Liver (tissue), 9 donors: ENCODE results near the gene CLCA1. TPM values are rescaled to one million over a fixed set of nuclear protein-coding genes. Genes with fewer than 3 reads are reported as not detected.

ENCODE experiments used
- DNase-seq: peaks from one replicate; pipeline ENCODE4 v3.0.0-alpha.2; 2017; ENCODE audit warnings: low spot score
- H3K27ac ChIP-seq, 2 donors: one replicate each; pipeline ENCODE4 v1.7.0; 2013; ENCODE audit warnings: inconsistent platforms in 2 of 2, low read length in 2 of 2, control low read depth in 1 of 2, low read depth in 1 of 2, mild to moderate bottlenecking in 1 of 2
- H3K27me3 ChIP-seq, 4 donors: one replicate each; pipeline versions ENCODE4 v1.6.1 to v1.7.0; 2013; ENCODE audit warnings: low read length in 3 of 4, inconsistent platforms in 1 of 4, mild to moderate bottlenecking in 1 of 4, moderate library complexity in 1 of 4; ENCODE audit not compliant: control insufficient read depth in 4 of 4, insufficient read depth in 4 of 4
- H3K36me3 ChIP-seq, 4 donors: one replicate each; pipeline versions ENCODE4 v1.6.1 to v1.7.0; 2013; ENCODE audit warnings: low read length in 3 of 4, mild to moderate bottlenecking in 3 of 4, low read depth in 1 of 4, moderate library complexity in 1 of 4; ENCODE audit not compliant: control insufficient read depth in 4 of 4, insufficient read depth in 3 of 4
- H3K4me1 ChIP-seq, 4 donors: one replicate each; pipeline versions ENCODE4 v1.6.1 to v1.7.0; 2013; ENCODE audit warnings: low read length in 3 of 4, mild to moderate bottlenecking in 3 of 4, moderate library complexity in 1 of 4; ENCODE audit not compliant: control insufficient read depth in 4 of 4, insufficient read depth in 4 of 4
- H3K4me3 ChIP-seq, 3 donors: one replicate each; pipeline versions ENCODE4 v1.6.1 to v1.7.0; 2013; ENCODE audit warnings: low read length in 3 of 3, control low read depth in 1 of 3, low read depth in 1 of 3, mild to moderate bottlenecking in 1 of 3
- H3K9ac ChIP-seq, 2 donors: one replicate each; pipeline ENCODE4 v1.7.0; 2013; ENCODE audit warnings: low read length in 2 of 2, mild to moderate bottlenecking in 2 of 2, moderate library complexity in 2 of 2, control low read depth in 1 of 2, low read depth in 1 of 2
- H3K9me3 ChIP-seq, 4 donors: one replicate each; pipeline versions ENCODE4 v1.6.1 to v1.7.0; 2013; ENCODE audit warnings: low read length in 3 of 4; ENCODE audit not compliant: control insufficient read depth in 4 of 4
- ATF3 ChIP-seq: IDR thresholded peaks from 2 replicates; pipeline ENCODE4 v1.6.1; 2016; ENCODE audit warnings: antibody characterized with exemption
- CTCF ChIP-seq: fragments of 150-350 bp; IDR thresholded peaks from 2 replicates; pipeline ENCODE4 v1.5.1; 2017; ENCODE audit warnings: improper control_type of control experiment, low read depth, low read length; ENCODE audit not compliant: missing input control
- EGR1 ChIP-seq, 2 donors: IDR thresholded peaks; 2 replicates each; pipeline ENCODE4 v1.6.1; 2016 to 2018; ENCODE audit warnings: antibody characterized with exemption in 2 of 2, low read depth in 2 of 2
- FOXA1 ChIP-seq: IDR thresholded peaks from 2 replicates; pipeline ENCODE4 v1.6.1; 2016; ENCODE audit warnings: antibody characterized with exemption
- FOXA2 ChIP-seq: IDR thresholded peaks from 2 replicates; pipeline ENCODE4 v1.6.1; 2016; ENCODE audit warnings: antibody characterized with exemption
- GABPA ChIP-seq, 2 donors: IDR thresholded peaks in 1 of 2; conservative IDR thresholded peaks in 1 of 2; 2 replicates each; pipeline ENCODE4 v1.6.1; 2016; ENCODE audit warnings: antibody characterized with exemption in 2 of 2, mild to moderate bottlenecking in 1 of 2, moderate library complexity in 1 of 2
- HNF4A ChIP-seq, 2 donors: conservative IDR thresholded peaks; 2 replicates each; pipeline ENCODE4 v1.6.1; 2016; ENCODE audit warnings: antibody characterized with exemption in 2 of 2, mild to moderate bottlenecking in 2 of 2
- HNF4G ChIP-seq: IDR thresholded peaks from 2 replicates; pipeline ENCODE4 v1.6.1; 2016; ENCODE audit warnings: antibody characterized with exemption
- JUND ChIP-seq, 2 donors: IDR thresholded peaks; 2 replicates each; pipeline ENCODE4 v1.6.1; 2016; ENCODE audit warnings: antibody characterized with exemption in 2 of 2
- NR2F2 ChIP-seq: IDR thresholded peaks from 2 replicates; pipeline ENCODE4 v1.6.1; 2016; ENCODE audit warnings: antibody characterized with exemption
- RAD21 ChIP-seq, 2 donors: IDR thresholded peaks; 2 replicates each; pipeline ENCODE4 v1.6.1; 2016; ENCODE audit warnings: antibody characterized with exemption in 2 of 2, mild to moderate bottlenecking in 2 of 2
- REST ChIP-seq: IDR thresholded peaks from 2 replicates; pipeline ENCODE4 v1.6.1; 2016; ENCODE audit warnings: antibody characterized with exemption, mild to moderate bottlenecking
- RXRA ChIP-seq, 2 donors: IDR thresholded peaks; 2 replicates each; pipeline ENCODE4 v1.6.1; 2017 to 2018; ENCODE audit warnings: antibody characterized with exemption in 2 of 2, mild to moderate bottlenecking in 1 of 2
- SP1 ChIP-seq: IDR thresholded peaks from 2 replicates; pipeline ENCODE4 v1.6.1; 2018; ENCODE audit warnings: antibody characterized with exemption, mild to moderate bottlenecking
- TAF1 ChIP-seq: conservative IDR thresholded peaks from 2 replicates; pipeline ENCODE4 v1.6.1; 2016; ENCODE audit warnings: antibody characterized with exemption, mild to moderate bottlenecking
- YY1 ChIP-seq: IDR thresholded peaks from 2 replicates; pipeline ENCODE4 v1.6.1; 2016; ENCODE audit warnings: antibody characterized with exemption, mild to moderate bottlenecking
- ZBTB33 ChIP-seq: IDR thresholded peaks from 2 replicates; pipeline ENCODE4 v1.6.1; 2016; ENCODE audit warnings: antibody characterized with exemption
- WGBS: extraction: QIAGEN DNeasy Blood & Tissue Kit; methylation state at CpG from one replicate; pipeline ENCODE4 v1.1.7; 2013; 5-methylcytosine and 5-hydroxymethylcytosine counted together
- polyA plus RNA-seq, 2 donors: library from polyadenylated mRNA; stranded (reverse) in 1 of 2; unstranded in 1 of 2; fragments of 200-250 nt in 1 of 2; fragments of >200 nt in 1 of 2; fragmentation: Nextera tagmentation in 1 of 2; extraction: Ambion mirVana in 1 of 2; gene quantifications; one replicate each; pipeline versions ENCODE4 v1.2.1 to v1.2.3, GENCODE V29; 2013 to 2015
- total RNA-seq, 2 donors: library from RNA; depleted of rRNA; stranded (reverse); fragments of >200 nt; gene quantifications; one replicate each; pipeline ENCODE4 v1.2.3, GENCODE V29; 2014
- donor health status: healthy.
- donor health status: healthy.
- donor health status: healthy.
- donor health status: healthy.
- donor health status: healthy.

Gene CLCA1
- total and polyA plus RNA-seq, 4 donors, result not detected

- Histone ChIP-seq H3K27ac (no peak overlapping the region), H3K4me3 (no peak overlapping the region), H3K27me3 (no peaks in the 10 kb centered on the region), H3K9me3 (no peaks in the 10 kb centered on the region), H3K4me1 (no peaks in the 10 kb centered on the region), H3K9ac (no peak overlapping the region), H3K36me3 (no peaks in the 10 kb centered on the region)
- no peak for DNase-seq
- 92% methylated on average over 32 of the region's 32 CpGs for WGBS
- TF ChIP-seq TAF1 (no peak), YY1 (no peak), FOXA2 (no peak), GABPA (IDR thresholded peaks at IDR 0.05 in 1 of 2, conservative IDR thresholded peaks at IDR 0.05 in 1 of 2) (no peak), HNF4A (conservative IDR thresholded peaks at IDR 0.05) (no peak), JUND (IDR thresholded peaks at IDR 0.05) (no peak), HNF4G (no peak), RXRA (IDR thresholded peaks at IDR 0.05) (no peak)
Observed at GRCh38 chr1:86523670-86524354, 55.1 kb downstream of the CLCA1 start.

- no peaks in the 10 kb centered on the region for H3K9me3 ChIP-seq
- TF ChIP-seq FOXA1, result no peak
- no peak for TF ChIP-seq HNF4G
- no peaks in the 10 kb centered on the region for H3K36me3 ChIP-seq
- H3K27me3 ChIP-seq, result no peaks in the 10 kb centered on the region
- 71% methylated on average over 4 of the region's 4 CpGs for WGBS
- H3K4me3 ChIP-seq, result no peak overlapping the region
- H3K4me1 ChIP-seq, result no peaks in the 10 kb centered on the region
- no peak overlapping the region for H3K9ac ChIP-seq
- no peak for DNase-seq
- no peak overlapping the region for H3K27ac ChIP-seq
Observed at GRCh38 chr1:86527306-86527705, 58.6 kb downstream of the CLCA1 start.

GRCh38 chr1:86530211-86530845 is 61.6 kb downstream of the CLCA1 start:
- Histone ChIP-seq H3K9ac (no peak overlapping the region), H3K36me3 (no peaks in the 10 kb centered on the region), H3K4me3 (no peak overlapping the region), H3K9me3 (no peaks in the 10 kb centered on the region), H3K27ac (no peak overlapping the region), H3K4me1 (no peaks in the 10 kb centered on the region), H3K27me3 (no peaks in the 10 kb centered on the region)
- 91% methylated on average over 3 of the region's 3 CpGs for WGBS
- TF ChIP-seq RXRA (IDR thresholded peaks at IDR 0.05), result no peak
- no peak for TF ChIP-seq ATF3
- no peak for TF ChIP-seq FOXA2
- no peak for TF ChIP-seq NR2F2
- TF ChIP-seq JUND (IDR thresholded peaks at IDR 0.05), result no peak
- TF ChIP-seq HNF4A (conservative IDR thresholded peaks at IDR 0.05), result no peak
- TF ChIP-seq TAF1, result no peak
- no peak for TF ChIP-seq YY1
- no peak for TF ChIP-seq EGR1 (IDR thresholded peaks at IDR 0.05; ENCODE audit: low read depth in 2 of 2)
- TF ChIP-seq SP1, result no peak
- TF ChIP-seq ZBTB33, result no peak
- TF ChIP-seq GABPA (IDR thresholded peaks at IDR 0.05 in 1 of 2, conservative IDR thresholded peaks at IDR 0.05 in 1 of 2), result no peak
- no peak for TF ChIP-seq CTCF
- TF ChIP-seq FOXA1, result no peak
- no peak for TF ChIP-seq REST
- no peak for TF ChIP-seq RAD21 (IDR thresholded peaks at IDR 0.05)
- TF ChIP-seq HNF4G, result no peak
- DNase-seq, result no peak
